ENCODE measurements around the gene GRIN3B. TPM values are rescaled to one million over a fixed set of nuclear protein-coding genes. Genes with fewer than 3 reads are reported as not detected.
A peak's percentile ranks its signal among the peaks of the same experiment; 100 is the strongest.
"Not testable (repeated sequence)": the region's sequence is repeated elsewhere in the genome, so short reads cannot be mapped to it uniquely, and the experiment has no call there.

The GRIN3B gene
- total RNA-seq, 1 donor from 2014 or later: 0.93 TPM

DNA sequence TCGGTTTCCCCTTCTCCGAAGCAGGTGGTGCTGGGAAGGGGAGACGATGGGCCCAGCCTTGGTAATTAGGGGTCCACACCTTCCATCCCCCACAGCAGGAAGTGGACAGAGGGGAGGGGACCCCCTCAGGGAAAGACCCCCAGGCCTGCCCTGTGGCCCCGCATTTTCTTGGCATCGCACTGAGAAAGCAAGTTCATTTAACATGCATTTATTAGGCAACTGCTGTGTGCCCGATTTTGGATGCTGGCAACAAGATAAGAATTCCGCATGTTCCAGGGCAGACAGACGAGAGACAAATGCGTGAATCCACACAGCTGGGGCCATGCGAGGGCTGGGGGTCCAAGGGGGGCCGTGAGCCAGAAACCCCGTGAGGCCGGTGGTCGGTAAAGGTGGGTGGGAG is 45.9 kb upstream of the GRIN3B start:
- Mint-ChIP-seq H3K36me3 (ENCODE audit: unreplicated experiment) (no peaks in the 10 kb centered on the region), H3K27me3 (ENCODE audit: unreplicated experiment) (no peaks in the 10 kb centered on the region), H3K4me3 (ENCODE audit: unreplicated experiment) (no peak overlapping the region), H3K4me1 (ENCODE audit: low read depth, unreplicated experiment) (peaks cover 8% of the 10 kb centered on the region), H3K27ac (ENCODE audit: unreplicated experiment) (no peak overlapping the region), H3K9me3 (ENCODE audit: unreplicated experiment) (peaks cover 3% of the 10 kb centered on the region)
- no peak for TF ChIP-seq CTCF (IDR thresholded peaks at IDR 0.05; ENCODE audit: partially characterized antibody, unreplicated experiment)
- no peak for DNase-seq

DNA sequence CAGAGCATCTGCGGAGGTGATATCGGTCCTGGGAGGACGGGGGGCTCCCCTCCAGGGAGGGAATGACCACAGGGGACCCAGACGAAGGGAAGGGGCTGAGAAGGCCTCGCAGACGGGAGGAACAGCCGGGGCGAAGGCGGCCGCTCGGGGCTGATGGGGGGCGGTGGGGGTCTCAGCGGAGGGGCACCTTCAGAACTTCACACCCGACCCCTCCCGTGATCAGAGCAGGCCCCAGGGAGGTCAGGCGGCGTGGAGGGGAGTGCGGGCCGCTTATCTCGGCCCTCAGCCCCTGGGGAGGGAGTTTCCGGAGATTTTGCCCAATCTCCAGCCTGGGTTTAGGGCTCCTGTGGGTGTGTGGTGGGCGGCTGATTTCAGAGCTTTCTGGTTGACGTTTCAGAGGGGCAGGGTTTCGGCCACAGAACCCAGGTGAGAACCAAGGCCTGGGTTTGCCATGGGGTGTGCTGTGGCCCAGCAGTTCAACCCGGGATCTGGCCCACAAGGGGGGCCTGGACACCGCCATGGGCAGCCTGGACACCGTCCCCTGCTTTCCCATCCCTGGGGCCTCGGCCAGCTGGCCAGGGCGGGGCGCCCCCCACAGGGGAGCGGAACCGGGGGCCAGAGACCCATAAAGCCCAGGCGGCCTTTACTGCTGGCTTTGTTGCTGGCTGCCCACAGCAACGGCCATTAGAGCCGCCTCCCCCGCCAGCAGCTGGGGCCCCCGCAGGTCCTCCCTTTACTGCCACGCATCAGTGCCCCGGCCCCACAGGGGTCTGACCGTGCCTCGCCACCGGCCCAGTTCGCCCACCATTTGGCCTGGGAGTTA is 45.3 kb upstream of the GRIN3B start:
- peaks cover 2% of the 10 kb centered on the region for H3K27me3 Mint-ChIP-seq (ENCODE audit: unreplicated experiment)
- no peak for TF ChIP-seq CTCF (IDR thresholded peaks at IDR 0.05; ENCODE audit: partially characterized antibody, unreplicated experiment)
- peaks cover 8% of the 10 kb centered on the region for H3K4me1 Mint-ChIP-seq (ENCODE audit: low read depth, unreplicated experiment)
- H3K4me3 Mint-ChIP-seq (ENCODE audit: unreplicated experiment): no peak overlapping the region
- no peak for DNase-seq
- peaks cover 3% of the 10 kb centered on the region for H3K9me3 Mint-ChIP-seq (ENCODE audit: unreplicated experiment)
- no peak overlapping the region for H3K27ac Mint-ChIP-seq (ENCODE audit: unreplicated experiment)
- H3K36me3 Mint-ChIP-seq (ENCODE audit: unreplicated experiment): no peaks in the 10 kb centered on the region

- Mint-ChIP-seq H3K36me3 (ENCODE audit: unreplicated experiment) (no peaks in the 10 kb centered on the region), H3K9me3 (ENCODE audit: unreplicated experiment) (no peaks in the 10 kb centered on the region), H3K27me3 (ENCODE audit: unreplicated experiment) (peaks cover 5% of the 10 kb centered on the region), H3K27ac (ENCODE audit: unreplicated experiment) (peak overlapping the region; percentile 82), H3K4me1 (ENCODE audit: low read depth, unreplicated experiment) (peaks cover 8% of the 10 kb centered on the region), H3K4me3 (ENCODE audit: unreplicated experiment) (peak overlapping the region; percentile 38)
- peak; percentile 56 for DNase-seq
- TF ChIP-seq CTCF (IDR thresholded peaks at IDR 0.05; ENCODE audit: partially characterized antibody, unreplicated experiment): no peak
Observed at GRCh38 chr19:955803-956765, 44.1 kb upstream of the GRIN3B start.

DNA sequence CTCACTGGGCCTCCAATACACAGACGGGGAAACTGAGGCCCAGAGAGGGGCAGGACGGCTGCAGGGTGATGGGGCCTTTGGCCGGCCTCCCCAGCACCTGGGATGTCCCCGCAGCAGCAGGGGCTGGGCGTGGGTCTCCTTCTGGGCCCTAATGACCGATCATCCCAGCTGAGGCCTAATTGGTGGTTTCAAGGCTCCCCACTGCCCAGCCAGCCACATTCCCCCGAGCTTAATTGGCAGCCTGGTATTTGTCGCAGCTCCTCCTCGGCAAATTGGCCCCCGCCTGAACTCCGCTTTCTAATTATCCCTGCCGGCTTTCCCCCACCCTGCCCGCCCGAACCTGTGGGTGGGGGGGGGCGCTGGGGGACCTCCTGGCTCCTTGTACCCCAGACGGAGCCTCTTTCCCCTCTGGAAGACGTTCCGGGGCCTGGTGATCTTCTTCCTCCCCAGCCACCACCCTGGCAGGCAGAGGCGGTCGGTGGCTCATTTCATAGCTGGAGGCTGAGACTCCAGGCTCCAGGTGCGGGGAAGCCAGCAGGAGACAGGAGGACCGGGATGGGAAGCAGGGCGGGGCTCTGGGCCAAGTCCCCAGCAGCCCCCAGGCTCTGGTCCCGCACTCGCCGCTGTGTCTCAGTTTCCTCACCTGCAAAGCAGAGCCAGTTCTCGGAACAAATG is 43.3 kb upstream of the GRIN3B start:
- Mint-ChIP-seq H3K9me3 (ENCODE audit: unreplicated experiment) (peaks cover 2% of the 10 kb centered on the region), H3K4me3 (ENCODE audit: unreplicated experiment) (no peak overlapping the region), H3K36me3 (ENCODE audit: unreplicated experiment) (no peaks in the 10 kb centered on the region), H3K27ac (ENCODE audit: unreplicated experiment) (peak overlapping the region; percentile 72), H3K27me3 (ENCODE audit: unreplicated experiment) (peaks cover 5% of the 10 kb centered on the region), H3K4me1 (ENCODE audit: low read depth, unreplicated experiment) (peaks cover 8% of the 10 kb centered on the region)
- DNase-seq: peak; percentile 60
- TF ChIP-seq CTCF (IDR thresholded peaks at IDR 0.05; ENCODE audit: partially characterized antibody, unreplicated experiment): no peak

DNA sequence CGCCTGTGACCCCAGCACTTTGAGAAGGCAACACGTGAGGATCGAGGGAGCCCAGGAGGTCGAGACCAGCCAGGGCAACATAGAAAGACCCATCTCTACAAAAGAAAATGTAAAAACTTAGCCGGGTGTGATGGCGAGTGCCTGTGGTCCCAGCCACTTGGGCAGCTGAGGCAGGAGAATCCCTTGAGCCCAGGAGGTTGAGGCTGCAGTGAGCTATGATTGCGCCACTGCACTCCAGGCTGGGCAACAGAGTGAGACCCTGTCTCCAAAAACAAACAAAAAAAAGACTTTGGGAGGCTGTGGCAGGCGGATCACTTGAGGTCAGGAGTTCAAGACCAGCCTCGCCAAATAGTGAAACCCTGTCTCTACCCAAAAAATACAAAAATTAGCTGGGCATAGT is 42.6 kb upstream of the GRIN3B start:
- Mint-ChIP-seq H3K27ac (ENCODE audit: unreplicated experiment) (peak overlapping the region; percentile 72), H3K4me1 (ENCODE audit: low read depth, unreplicated experiment) (peaks cover 11% of the 10 kb centered on the region)
- H3K36me3 Mint-ChIP-seq (ENCODE audit: unreplicated experiment); DNase-seq; H3K27me3 Mint-ChIP-seq (ENCODE audit: unreplicated experiment); H3K9me3 Mint-ChIP-seq (ENCODE audit: unreplicated experiment); H3K4me3 Mint-ChIP-seq (ENCODE audit: unreplicated experiment): not testable (repeated sequence)

All from glutamatergic neuron (in vitro differentiated cells).